Activated CD8-positive, alpha-beta memory T cell treated with anti-CD3 and anti-CD28 coated beads, Interleukin-2, amount 50 U/mL, for 24 hours (primary cell): Measurements from ENCODE around the gene DMPK.
"Not testable (repeated sequence)": the region's sequence is repeated elsewhere in the genome, so short reads cannot be mapped to it uniquely, and the experiment has no call there.

Experiments
- DNase-seq: peaks from one replicate; pipeline ENCODE4 v3.0.0-alpha.2; 2020; ENCODE audit errors: extremely low read depth

DMPK gene

GRCh38 chr19:45815481-45816216 lies 33.4 kb upstream of the DMPK start:
- DNase-seq = no peak

- no peak for DNase-seq
These were observed 32.7 kb upstream of the DMPK start, which contains the start of gene RSPH6A for GRCh38 chr19:45814851-45815480. TSS of gene RSPH6A (minus strand) at chr19:45815308. CDS start at chr19:45815176, 132 bp downstream.

GRCh38 chr19:45814166-45814780 lies 32.0 kb upstream of the DMPK start:
- no peak for DNase-seq

- no peak for DNase-seq
These were observed 30.0 kb upstream of the DMPK start for GRCh38 chr19:45812297-45812696.

- DNase-seq = no peak
These were observed 27.4 kb upstream of the DMPK start for GRCh38 chr19:45809643-45810159.

- no peak for DNase-seq
These were observed 23.4 kb upstream of the DMPK start for GRCh38 chr19:45805719-45806118.

GRCh38 chr19:45804959-45805230 lies 22.6 kb upstream of the DMPK start:
- no peak for DNase-seq

- no peak for DNase-seq
These were observed 22.1 kb upstream of the DMPK start for GRCh38 chr19:45804140-45804958.

- DNase-seq = no peak
These were observed 19.4 kb upstream of the DMPK start for GRCh38 chr19:45801603-45802175.

GRCh38 chr19:45800070-45800553 lies 17.8 kb upstream of the DMPK start:
- no peak for DNase-seq

GRCh38 chr19:45799541-45799940 lies 17.3 kb upstream of the DMPK start:
- DNase-seq = not testable (repeated sequence)

- no peak for DNase-seq
These were observed 16.8 kb upstream of the DMPK start for GRCh38 chr19:45798995-45799517.

- no peak for DNase-seq
These were observed 12.3 kb upstream of the DMPK start for GRCh38 chr19:45794627-45795026.

GRCh38 chr19:45793876-45794275 lies 11.6 kb upstream of the DMPK start:
- no peak for DNase-seq

GRCh38 chr19:45793178-45793564 lies 10.9 kb upstream of the DMPK start:
- DNase-seq = no peak

- DNase-seq = peak; percentile 99
These were observed 10.3 kb upstream of the DMPK start, which contains the start of gene DMWD for GRCh38 chr19:45792470-45793177. TSS of gene DMWD (minus strand) at chr19:45792845. CDS start at chr19:45792756, 89 bp downstream.

GRCh38 chr19:45791744-45792469 lies 9.6 kb upstream of the DMPK start:
- no peak for DNase-seq

GRCh38 chr19:45790942-45791341 lies 8.7 kb upstream of the DMPK start:
- DNase-seq = no peak

- DNase-seq = no peak
These were observed 6.9 kb upstream of the DMPK start for GRCh38 chr19:45789035-45789786.
